ENCODE measurements around the gene EHBP1L1.

Gene EHBP1L1

GRCh38 chr11:65575568-65576231 lies at the start of gene EHBP1L1:
EHBP1L1 (plus strand) TSS chr11:65576053; CDS start chr11:65576303, 250 bp downstream.
- DNase-seq (ENCODE audit: low read depth, low spot score), result peak; percentile 65

GRCh38 chr11:65526744-65527143 lies 49.1 kb upstream of the EHBP1L1 start:
- DNase-seq (ENCODE audit: low read depth, low spot score), result no peak

- no peak for DNase-seq (ENCODE audit: low read depth, low spot score)
Observed at GRCh38 chr11:65528819-65529350, 47.0 kb upstream of the EHBP1L1 start.

GRCh38 chr11:65529475-65530156 lies 46.2 kb upstream of the EHBP1L1 start:
- DNase-seq (ENCODE audit: low read depth, low spot score), result no peak

- no peak for DNase-seq (ENCODE audit: low read depth, low spot score)
Observed at GRCh38 chr11:65530157-65530496, 45.7 kb upstream of the EHBP1L1 start.

GRCh38 chr11:65532388-65533064 lies 43.3 kb upstream of the EHBP1L1 start:
- no peak for DNase-seq (ENCODE audit: low read depth, low spot score)

GRCh38 chr11:65535102-65535501 lies 40.8 kb upstream of the EHBP1L1 start:
- DNase-seq (ENCODE audit: low read depth, low spot score), result no peak

DNA sequence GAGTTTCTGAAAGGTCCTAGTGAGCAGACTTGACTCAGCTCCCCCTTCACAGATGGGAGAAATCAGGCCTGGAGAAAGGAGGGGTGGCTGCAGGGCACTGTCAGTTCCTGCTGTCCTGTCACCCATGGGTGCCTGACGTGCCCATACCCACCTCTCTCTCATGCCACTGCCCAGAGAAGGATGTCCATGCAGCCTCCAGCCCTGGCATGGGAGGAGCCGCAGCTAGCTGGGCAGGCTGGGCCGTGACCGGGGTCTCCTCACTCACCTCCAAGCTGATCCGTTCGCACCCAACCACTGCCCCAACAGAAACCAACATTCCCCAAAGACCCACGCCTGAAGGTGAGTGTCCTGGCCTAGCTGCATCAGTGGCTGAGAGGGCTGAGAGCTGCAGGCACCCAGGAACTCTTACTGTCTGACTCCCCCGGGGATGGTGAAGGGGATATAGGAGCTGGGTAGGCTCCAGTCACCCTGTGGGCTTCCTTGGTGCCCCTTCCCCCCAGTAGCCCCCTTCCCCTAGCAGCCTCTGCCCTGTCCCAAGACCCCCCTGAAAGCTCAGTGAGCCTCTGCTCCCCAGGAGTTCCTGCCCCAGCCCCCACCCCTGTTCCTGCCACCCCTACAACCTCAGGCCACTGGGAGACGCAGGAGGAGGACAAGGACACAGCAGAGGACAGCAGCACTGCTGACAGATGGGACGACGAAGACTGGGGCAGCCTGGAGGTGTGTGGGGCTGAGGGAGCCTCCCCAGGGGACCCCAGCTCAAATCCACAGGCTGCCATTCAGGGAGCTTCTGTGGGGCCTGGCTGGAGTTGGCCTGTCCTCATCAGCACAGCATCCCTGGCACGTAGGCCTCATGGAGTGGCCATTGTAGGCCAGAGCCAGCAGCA lies 39.2 kb upstream of the EHBP1L1 start:
- no peak for DNase-seq (ENCODE audit: low read depth, low spot score)

DNA sequence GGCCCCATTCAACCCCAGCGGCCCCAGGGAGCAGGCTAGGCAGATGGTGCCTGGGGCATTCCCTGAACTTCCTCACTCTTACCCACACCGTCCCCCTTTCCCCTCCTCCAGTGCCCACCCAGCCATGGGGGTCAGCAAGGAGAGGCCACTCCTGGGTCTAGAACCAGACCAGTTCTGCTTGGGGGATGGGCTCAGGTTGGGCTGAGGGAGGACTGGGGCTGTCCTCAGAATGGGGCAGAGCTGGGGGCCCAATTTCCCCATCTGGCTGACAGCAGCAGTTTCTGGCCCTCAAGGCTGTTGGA lies 38.6 kb upstream of the EHBP1L1 start:
- no peak for DNase-seq (ENCODE audit: low read depth, low spot score)

DNA sequence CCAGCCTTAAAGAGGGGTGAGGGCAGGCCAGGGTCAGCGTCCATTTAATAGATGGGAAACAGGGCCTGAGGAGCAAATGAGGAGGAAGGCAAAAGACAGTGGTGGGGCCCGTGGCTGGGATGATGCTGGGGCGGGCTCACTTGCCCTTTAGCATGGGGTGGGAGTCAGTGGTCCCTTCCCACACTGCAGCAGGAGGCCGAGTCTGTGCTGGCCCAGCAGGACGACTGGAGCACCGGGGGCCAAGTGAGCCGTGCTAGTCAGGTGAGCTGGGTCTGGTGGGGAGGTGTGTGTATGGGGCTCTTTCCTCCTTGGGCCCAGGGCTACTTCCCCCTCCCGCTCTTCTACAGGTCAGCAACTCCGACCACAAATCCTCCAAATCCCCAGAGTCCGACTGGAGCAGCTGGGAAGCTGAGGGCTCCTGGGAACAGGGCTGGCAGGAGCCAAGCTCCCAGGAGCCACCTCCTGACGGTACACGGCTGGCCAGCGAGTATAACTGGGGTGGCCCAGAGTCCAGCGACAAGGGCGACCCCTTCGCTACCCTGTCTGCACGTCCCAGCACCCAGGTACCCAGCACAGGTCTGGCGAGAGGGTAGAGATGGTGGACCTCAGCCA lies 38.1 kb upstream of the EHBP1L1 start:
- DNase-seq (ENCODE audit: low read depth, low spot score), result no peak

- DNase-seq (ENCODE audit: low read depth, low spot score), result no peak
Observed at GRCh38 chr11:65538232-65538914, 37.5 kb upstream of the EHBP1L1 start.

DNA sequence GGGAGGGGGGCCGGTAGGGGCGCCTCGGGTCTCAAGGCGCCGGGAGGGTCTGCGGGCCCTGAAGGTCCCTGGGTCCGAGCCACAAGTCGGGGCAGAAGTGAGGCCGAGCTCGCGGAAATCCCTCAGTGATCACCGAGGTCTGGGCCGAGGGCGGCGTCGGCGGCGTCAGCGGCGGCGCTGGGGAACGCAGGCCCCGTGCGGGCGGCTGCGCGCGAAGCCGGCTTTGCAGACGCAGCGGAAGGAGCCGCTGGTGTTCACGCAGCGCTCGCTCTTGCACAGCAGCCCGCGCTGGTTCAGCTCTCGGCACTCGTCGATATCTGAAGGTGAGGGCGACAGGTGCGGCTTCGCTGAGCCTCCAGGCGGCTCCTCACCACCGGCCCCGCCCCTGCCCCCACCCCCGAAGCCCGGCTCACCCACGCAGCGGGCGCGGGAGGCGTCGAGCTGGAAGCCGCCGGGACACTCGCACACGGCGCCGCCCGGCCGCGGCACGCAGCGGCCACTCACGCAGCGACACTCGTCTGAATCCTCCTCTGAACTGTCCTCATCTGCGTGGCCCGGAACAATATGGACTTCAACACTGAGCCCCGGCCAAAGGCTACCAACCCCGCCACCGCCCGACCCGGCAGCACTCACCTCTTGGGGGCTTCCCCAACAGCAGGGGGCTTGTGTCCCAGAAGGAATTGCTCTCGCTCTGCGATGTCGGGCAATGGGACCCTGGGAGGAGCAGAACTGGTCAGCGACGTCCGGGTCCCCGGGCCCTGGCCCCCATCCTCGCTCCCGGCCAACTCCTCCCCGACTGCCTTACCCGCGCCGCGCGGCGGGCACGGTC lies 36.7 kb upstream of the EHBP1L1 start:
- DNase-seq (ENCODE audit: low read depth, low spot score), result no peak

- DNase-seq (ENCODE audit: low read depth, low spot score), result no peak
Observed at GRCh38 chr11:65539744-65540289, 36.0 kb upstream of the EHBP1L1 start.

DNA sequence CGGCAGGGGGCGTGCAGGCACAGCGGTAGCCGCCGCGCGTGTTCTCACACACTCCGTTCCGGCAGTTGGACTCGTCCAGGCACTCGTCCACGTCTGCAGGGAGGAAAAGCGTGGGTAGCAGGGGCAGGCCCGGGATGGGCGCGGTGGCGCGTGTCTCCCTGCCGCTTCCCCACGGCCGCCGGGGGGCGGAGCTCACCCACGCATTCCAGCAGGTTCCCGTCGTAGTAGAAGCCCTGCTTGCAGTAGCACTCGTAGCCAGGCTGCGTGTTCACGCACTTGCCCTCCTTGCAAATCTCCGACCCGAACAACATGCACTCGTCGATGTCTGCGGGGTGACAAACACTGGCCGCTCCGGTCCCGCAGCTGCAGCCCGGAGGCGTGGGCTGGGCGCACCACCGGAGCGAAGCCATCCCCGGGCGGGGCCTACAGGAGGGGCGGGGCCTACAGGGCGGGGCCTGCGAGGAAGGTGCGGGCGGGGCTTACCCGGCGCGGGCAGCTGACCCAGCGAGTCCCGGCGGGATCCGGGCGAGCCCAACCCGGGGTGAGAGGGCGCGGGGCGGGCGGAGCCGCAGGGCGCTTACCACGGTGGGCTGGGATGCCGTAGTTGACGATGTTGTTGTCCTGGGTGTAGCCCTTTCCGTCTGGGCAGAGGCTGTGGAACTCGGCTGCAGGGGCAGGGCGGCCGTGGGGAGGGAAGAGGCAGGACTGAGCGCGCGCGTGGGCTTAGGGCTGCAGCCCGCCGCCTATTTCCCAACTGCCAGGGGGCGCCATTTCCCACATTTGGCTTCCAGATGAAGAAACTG lies 35.4 kb upstream of the EHBP1L1 start:
- DNase-seq (ENCODE audit: low read depth, low spot score), result peak; percentile 91

DNA sequence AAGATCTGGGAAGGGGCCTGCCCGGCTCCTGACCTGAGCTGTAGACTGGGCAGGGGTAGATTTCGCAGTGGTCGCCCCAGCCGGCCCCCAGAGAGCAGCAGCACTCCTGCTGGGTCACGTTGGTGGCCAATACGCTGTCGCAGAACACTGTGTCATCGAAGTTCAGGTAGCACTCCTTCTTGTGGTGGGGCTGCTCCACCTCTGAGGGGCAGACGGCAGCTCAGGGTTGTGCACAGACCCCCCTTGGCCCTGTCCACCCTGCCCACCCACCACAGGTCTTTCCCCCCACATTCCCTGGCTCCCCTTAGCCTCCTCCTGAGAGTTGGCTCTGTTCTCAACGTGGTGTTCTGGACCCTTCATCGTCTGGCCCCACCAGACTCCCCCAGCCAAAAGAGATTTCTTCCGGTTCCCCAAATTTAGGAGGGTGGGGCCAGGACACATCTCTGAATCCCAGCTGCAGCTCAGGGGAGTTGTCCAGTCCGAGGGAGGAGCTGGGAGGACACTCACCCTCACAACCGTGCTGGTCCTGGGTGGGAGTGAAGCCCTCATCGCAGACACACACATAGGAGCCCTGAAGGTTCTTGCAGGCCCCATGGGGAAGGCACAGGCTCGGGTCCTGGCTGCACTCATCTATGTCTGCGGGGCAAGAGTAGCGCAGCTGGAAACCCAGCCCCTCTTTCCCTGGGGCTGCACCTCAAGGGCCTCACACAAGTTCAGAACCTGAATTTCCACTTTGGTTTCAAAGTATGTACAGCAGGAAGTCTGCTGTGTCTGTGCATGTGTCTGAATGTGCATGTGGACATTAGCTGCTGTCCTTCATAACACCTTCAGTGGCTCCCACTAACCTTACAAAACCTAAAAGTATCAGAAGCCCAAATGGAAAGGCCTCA lies 34.5 kb upstream of the EHBP1L1 start:
- no peak for DNase-seq (ENCODE audit: low read depth, low spot score)

GRCh38 chr11:65542738-65543390 lies 33.0 kb upstream of the EHBP1L1 start:
- DNase-seq (ENCODE audit: low read depth, low spot score), result no peak

DNA sequence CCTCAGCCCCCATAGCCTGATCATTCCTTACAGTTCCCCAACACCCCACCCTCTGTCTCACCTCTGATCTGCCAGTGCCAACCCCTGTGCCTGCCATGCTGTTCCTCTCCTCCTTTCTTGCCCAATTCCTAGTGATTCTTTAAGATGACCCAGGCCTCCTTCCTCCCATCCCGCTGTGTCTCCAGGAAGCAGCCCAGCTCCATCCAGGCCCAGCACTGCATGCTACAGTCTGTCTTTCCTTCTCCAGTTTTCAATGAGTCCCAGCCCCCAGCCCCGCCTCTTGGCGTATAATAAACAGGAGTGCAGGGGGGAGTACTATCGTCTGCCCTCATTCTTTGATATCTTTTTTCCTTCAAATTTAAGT lies 30.0 kb upstream of the EHBP1L1 start:
- DNase-seq (ENCODE audit: low read depth, low spot score), result no peak

All from astrocyte of the hippocampus (primary cell).